NCI-H2081 treated with DMSO at 0.1 percent for 48 hours (cell line): ENCODE data around the gene SEMA3E.
A peak's percentile ranks its signal among the peaks of the same experiment; 100 is the strongest.

Source experiments
- DNase-seq: peaks from one replicate; lab custom pipeline; 2025; lab: John Stamatoyannopoulos, UW

Gene SEMA3E

GRCh38 chr7:83640731-83641537 lies 8.0 kb downstream of the SEMA3E start:
- no peak for DNase-seq

- no peak for DNase-seq
Measured at GRCh38 chr7:83640240-83640639, 8.7 kb downstream of the SEMA3E start.

- DNase-seq, result no peak
Measured at GRCh38 chr7:83633516-83633915, 15.4 kb downstream of the SEMA3E start.

- DNase-seq, result no peak
Measured at GRCh38 chr7:83629117-83629880, 19.6 kb downstream of the SEMA3E start.

- no peak for DNase-seq
Measured at GRCh38 chr7:83617858-83618257, 31.1 kb downstream of the SEMA3E start.

- DNase-seq, result no peak
Measured at GRCh38 chr7:83614112-83614511, 34.8 kb downstream of the SEMA3E start.

- DNase-seq, result no peak
Measured at GRCh38 chr7:83613232-83613631, 35.7 kb downstream of the SEMA3E start.

GRCh38 chr7:83611776-83612175 lies 37.2 kb downstream of the SEMA3E start:
- DNase-seq, result no peak

GRCh38 chr7:83610649-83611304 lies 38.2 kb downstream of the SEMA3E start:
- DNase-seq, result no peak

GRCh38 chr7:83608716-83609115 lies 40.2 kb downstream of the SEMA3E start:
- no peak for DNase-seq

- DNase-seq, result no peak
Measured at GRCh38 chr7:83603649-83604048, 45.3 kb downstream of the SEMA3E start.

- no peak for DNase-seq
Measured at GRCh38 chr7:83599131-83599530, 49.8 kb downstream of the SEMA3E start.

- peak; percentile 89 for DNase-seq
Measured at GRCh38 chr7:83593921-83594475, 54.9 kb downstream of the SEMA3E start.

GRCh38 chr7:83588602-83589240 lies 60.2 kb downstream of the SEMA3E start:
- no peak for DNase-seq

- no peak for DNase-seq
Measured at GRCh38 chr7:83586281-83586680, 62.7 kb downstream of the SEMA3E start.

- DNase-seq, result no peak
Measured at GRCh38 chr7:83581667-83582435, 67.1 kb downstream of the SEMA3E start.

- DNase-seq, result no peak
Measured at GRCh38 chr7:83579740-83580139, 69.2 kb downstream of the SEMA3E start.

- no peak for DNase-seq
Measured at GRCh38 chr7:83575436-83575835, 73.5 kb downstream of the SEMA3E start.

- no peak for DNase-seq
Measured at GRCh38 chr7:83574616-83575015, 74.3 kb downstream of the SEMA3E start.

- no peak for DNase-seq
Measured at GRCh38 chr7:83562960-83563359, 86.0 kb downstream of the SEMA3E start.

GRCh38 chr7:83562289-83562688 lies 86.7 kb downstream of the SEMA3E start:
- DNase-seq, result no peak
